ENCODE results near the gene MTA1.

GRCh38 chr14:105456736-105457617 lies 37.4 kb downstream of the MTA1 start:
- TF ChIP-seq CTCF (IDR thresholded peaks at IDR 0.05) (no peak), POLR2A (IDR thresholded peaks at IDR 0.05) (no peak)

All from upper lobe of left lung (tissue), 4 donors.